CD4-positive, alpha-beta T cell treated with Interleukin-15 for 1 hour (primary cell): ENCODE results near the gene PRDM15.

Experiments used
- DNase-seq: peaks from one replicate; pipeline ENCODE4 v3.0.0-alpha.2; 2020

PRDM15 gene

DNA sequence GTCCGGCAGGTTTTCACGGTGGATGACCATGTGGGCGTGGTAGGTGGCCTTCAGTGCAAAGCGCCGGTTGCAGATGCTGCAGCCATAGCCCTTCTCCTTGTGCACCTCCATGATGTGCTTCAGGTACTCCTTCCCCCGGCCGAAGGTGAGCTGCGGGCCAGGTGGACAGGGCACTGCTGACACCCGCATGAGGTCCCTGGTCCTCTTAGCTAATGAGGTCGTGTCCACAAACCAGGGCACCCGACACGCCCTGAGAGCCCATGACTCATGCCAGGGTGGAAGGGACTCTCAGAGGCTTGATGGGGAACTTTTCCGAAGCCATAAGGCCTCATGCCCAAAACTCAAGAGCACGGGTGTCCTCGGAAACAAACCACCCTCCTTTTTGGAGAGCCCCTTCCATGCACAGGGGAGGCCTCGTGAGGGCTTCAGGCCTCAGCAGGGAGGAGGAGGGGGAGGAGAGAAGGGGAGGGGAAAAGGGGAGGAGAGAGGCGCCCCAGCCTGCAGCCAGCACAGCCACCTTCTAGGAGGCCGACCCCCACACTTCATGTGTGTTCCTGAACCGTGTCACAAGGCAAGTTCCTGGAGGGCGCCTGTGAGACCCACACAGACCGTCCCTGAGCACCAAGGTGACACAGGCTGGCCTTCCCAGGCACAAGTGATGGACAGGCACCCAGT lies 57.9 kb downstream of the PRDM15 start:
- DNase-seq = no peak

DNA sequence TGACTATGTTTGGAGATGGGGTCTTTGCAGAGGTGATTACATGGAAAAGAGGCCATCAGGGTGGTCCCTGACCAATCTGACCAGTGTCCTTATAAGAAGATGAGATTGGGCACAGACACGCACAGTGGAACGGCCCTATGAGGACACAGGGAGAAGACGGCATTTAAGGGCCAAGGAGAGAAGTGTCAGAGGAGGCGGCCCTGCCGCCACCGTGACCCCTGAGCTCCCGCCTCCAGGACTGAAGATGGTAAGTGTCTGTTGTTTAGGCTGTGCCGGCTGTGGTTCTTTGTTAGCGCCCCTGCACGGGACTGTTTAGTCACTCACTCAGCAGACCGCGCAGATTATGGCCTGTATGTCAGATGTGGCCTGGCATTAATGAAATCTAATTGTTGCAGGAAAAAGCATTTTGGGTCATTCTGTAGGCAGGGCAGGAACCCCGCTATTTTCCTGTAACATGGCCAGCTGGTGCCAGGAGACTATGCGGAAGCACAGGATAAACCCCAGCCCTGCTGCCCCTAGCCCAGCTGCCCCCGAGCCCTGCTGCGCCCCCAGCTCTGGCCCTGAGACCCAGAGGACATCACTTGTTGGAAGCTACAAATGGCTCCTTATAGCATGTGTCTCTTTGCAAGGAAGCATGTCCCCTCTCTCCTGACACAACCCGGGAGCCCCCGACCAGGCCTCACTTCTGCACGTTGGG lies 58.6 kb downstream of the PRDM15 start:
- DNase-seq = no peak

DNA sequence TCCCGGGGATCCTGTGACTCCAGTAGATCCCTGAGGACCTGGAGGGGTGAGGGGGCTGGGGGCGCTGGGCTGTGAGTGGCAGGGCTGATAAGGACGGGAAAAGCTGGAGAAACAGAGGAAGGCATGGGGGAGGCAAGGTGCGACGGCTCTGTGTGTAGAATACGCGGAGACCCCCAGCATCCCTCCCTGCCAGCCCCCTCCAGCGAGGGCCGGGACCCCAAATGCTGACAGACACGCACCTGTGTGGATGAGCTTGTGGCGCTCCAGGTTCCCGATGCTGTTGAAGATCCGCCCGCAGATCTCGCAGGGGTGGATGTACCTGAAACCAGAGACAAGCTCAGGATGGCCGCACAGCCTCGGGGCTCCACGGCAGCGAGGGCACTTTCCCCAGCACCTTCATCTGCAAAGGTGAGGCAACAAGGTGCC lies 59.3 kb downstream of the PRDM15 start:
- no peak for DNase-seq

DNA sequence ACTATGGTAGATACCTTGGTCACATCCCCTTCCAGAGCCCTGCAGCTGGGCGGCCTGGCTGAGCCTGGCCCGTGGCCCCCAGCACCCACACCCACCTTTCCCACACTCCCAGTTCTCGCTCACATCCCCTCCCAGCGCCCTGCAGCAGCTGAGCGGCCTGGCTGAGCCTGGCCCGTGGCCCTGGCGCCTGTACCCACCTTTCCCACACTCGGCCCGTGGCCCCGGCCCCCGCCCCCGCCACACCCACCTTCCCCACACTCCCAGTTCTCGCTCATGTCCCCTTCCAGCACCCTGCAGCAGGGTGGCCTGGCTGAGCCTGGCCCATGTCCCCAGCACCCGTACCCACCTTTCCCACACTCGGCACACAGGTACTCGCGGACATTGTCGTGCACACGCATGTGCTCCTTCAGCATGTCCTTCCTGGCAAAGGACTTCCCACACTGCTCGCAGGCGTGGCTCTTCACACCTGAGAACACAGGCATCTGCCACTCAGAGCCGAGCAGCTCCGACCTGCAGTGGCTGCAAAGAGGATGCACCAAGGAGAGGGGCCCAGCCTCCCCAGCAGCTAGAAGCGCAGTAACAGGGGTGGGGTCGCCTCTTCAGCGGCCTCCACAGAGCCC lies 59.8 kb downstream of the PRDM15 start:
- no peak for DNase-seq

DNA sequence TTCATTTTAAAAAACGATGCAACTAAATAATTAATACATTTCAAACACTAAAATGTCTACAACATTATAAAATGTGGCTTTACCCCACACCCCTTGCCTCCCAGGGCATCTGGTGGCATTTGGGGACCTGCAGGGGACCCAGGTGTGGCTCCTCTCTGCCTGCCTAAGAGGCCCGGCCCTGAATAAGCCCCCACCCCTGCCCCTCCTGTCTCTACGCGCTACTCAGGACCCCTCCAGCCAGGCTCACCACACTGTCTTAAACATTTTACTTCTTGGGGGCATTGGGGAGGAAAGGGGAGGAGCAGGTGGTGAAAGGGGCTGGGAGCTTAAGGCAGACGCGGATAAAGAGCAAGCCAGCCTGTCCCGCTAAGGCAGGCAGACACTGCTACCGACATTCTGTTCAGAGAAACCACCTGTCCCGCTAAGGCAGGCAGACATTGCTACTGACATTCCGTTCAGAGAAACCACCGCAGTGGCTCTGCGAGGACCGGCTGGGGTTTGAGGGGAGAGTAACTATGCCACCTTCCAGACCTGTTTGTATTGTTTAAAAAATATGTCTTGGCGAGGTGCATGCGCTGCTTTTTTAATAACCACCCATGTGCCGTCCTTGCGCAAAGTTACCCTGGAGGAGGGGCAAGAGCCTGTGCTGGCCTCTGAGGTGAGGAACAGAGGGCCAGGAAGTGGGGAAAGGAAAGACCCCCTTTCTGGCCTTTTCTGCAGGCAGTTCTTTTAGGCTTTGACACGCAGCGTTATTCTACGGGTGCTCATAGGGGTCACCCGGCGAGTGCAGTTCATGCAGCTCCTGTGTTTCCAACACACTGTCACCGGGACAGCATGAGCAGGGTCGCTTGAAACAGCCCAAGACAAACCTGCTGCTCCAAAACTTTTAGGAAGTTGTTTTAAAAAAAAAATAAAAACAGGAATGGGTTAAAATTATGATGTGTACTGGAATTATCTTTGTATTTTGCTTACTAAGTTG lies 61.0 kb downstream of the PRDM15 start:
- no peak for DNase-seq

DNA sequence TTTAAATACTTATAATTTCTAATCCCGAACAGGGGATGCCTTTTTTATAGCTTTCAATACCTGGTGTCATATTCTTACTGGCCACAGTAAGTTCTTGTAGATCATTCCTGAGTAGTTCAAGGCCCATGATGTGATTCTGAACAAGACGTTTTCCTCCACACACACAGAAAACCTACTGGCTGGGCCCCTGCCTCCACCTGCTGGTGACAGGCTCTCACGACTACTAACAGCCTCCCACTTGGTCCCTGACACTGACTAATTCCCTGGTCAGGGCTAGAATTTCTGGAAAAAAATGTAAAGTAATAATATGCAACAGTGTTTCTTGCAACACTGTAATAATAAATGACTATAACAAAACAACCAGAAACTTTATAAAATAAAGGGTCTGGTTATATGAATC lies 61.9 kb downstream of the PRDM15 start:
- DNase-seq = no peak

DNA sequence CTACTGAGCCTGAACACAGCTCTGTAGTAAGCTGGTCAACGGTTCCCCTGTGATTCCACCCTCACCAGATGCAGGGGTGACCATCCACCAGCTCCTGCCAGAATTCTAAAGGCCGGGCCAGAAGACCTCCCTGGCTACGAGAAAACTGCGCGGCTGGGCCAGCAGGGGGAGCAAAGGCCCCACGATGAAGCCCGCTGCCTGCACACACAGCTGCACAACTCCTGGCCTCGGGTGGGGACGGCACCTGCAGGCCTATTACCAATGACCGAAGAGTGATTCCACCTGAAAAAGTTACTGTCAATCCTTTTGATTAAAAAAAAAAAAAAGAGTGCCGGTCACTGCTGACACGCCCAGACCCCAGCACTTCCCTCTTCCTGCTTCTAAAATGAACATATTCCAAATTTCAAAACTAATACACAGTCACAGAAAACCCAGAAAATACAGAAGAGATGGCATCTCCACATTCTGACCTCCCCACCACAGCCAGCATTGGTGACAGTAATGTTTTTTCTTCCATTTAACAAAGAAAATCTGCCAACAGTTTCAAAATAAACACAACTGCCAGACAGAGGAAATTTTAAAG lies 62.5 kb downstream of the PRDM15 start:
- peak; percentile 65 for DNase-seq

DNA sequence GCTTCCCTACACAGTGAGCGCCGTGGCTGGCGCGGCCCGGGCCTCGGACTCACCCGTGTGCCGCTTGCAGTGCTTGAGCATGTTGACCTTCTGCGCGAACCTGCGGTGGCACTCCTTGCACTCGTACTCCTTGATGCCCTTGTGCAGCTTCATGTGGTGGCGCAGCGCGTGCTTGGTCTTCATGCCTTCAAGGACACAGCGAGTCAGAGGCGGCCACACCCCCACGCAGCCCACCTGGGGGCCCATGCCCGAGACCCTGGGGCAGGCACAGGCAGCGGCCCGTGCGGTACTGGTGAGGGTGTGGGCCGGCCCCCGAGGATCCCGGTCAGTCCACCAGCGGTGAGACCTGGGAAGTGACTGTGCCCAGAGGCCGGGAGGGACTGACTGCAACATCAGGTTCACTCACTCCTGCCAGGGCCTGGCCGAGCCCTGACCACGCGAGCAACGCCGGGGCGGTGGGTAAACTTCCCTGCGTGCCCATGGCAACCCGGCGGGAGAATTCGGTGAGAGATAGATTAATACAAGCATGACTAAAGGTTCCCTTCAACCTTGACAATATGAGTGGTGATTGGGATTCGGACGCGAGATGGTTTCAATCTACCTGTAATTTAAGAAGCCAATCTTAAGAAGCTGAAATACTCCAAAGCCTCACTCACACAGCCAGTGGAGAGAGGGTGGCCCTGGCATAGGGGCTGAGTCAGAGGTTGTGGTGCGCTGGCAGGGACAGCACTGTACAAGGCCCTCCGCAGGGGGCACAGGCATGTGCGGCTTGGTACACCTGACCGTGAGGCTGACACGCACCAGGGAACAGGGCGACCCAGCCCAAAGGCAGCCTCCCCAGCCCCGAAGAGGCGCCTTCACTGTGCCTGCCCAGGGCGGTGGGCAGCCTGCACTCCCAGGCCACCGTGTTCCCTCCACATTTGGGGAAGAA lies 63.2 kb downstream of the PRDM15 start:
- DNase-seq = no peak

DNA sequence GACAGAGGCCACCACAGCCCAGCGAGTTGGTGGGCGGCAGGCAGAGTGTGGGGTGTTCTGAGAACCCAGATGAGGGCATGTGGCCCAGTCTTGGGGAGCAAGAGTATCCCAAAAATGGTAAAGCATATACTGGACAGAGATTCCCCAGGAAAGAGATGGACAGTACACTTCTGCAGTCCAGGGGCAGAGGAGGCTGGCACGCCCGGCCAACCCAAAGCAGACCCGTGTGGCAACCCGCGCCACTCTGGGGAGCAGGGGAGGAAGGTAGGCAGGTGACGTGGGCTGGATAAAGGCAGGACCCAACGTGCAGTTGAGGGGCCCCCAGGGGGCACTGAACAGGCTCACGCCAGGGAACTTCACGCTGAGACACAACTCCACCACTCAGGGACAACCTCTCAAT lies 65.9 kb downstream of the PRDM15 start:
- no peak for DNase-seq

DNA sequence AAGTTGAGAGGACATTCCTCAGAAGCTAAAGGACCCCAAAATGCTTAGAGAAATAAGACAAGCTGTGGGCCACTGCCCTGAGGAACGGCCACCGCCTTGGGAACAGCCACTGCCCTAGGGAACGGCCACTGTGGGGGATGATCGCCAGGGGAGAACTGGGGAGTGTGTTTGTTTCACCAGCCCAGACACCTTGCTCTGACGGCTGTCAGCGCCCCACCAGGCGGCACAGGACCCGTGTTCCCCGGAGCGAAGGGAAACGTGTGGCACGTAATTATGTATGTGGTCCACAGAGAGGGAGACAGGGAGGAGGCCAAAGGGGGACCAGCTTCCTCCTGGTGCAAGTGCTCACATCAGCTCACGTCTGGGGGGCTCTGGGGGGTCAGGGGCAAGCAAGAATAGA lies 66.5 kb downstream of the PRDM15 start:
- DNase-seq = no peak

DNA sequence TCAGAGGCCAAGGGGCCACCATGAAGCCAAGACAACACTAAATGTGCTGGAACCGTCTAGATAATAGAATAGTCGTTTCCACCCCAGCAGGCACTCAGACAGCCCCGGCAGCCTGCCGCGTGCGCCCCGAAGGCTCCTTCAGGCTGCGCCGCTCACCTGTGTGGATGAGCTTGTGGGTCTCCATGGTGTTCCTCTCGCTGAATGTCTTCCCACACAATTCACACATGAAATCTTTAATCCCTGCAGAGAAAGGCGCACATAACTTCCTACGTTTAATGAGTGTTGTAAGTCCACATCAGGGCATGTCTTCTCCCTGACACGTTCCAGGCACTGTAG lies 68.6 kb downstream of the PRDM15 start:
- DNase-seq = no peak

DNA sequence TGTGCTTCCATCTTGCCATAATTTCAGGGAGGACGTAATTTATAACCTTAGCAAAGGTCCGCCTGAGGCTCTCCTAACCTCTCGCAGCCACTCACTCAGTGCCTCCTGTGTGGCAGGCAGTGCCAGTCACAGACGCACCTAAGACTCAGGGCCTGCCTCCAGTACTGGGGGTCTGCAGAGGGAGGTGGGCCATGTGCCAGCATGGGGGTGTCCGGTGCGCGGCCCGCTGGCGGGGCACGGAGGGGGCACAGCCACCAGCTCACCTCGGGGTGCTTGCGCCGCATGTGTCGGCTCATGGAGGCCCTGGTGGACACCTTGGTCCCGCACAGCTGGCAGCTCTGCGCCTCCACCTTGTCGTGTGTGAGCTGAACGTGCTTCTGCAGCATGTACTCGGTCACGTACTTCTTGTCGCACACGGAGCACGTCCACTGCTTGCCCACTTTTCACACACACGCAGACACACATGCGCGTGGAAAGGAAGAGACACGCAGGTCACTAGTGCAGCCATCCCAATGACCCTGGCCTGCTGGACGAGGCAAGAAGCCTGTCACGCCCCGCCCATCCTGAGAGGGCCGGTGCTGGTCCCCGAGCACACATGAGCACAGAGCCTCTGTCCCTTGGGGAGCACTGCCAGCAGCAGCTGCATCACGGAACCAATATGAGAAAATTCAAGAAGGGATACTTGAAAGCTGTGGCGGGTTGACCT lies 69.1 kb downstream of the PRDM15 start:
- no peak for DNase-seq

DNA sequence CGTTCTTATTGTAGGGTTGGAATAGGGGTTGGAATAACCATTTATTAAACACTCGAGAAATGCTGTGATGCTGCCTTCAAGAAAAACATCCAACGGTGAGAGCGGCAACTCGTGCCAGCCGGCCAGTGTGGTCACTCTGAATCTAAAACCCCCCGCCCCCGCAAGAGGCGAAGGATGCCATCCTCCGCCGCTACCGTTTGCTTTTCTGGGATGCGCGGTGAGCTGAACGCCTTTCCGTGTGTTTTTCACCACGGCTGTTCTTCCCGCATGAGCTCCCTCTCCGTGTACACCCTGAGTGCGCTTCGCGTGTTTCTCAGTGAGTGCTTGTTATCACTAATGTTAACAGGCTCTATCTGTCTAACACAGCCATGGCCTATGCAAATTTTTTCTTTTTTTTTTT lies 70.3 kb downstream of the PRDM15 start:
- no peak for DNase-seq

DNA sequence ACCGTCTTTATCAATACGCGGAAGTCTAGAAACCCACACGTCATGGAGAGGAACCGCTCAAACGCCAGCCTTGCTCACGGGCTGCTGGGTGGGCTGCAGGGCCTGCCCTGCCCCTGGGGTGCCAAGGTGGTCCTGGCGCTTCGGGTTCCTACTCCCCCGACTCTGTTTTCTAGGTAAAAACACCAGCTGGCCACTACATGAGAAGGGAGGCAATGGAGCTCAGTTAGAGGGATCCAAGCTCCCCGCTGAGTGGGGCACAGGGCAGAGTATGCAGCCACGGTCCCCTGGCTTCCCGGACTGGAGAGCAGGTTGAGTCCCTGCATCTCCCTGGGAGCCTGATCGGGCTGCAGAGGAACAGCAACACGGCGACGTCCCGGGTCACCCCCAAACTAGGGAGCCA lies 71.0 kb downstream of the PRDM15 start:
- no peak for DNase-seq

DNA sequence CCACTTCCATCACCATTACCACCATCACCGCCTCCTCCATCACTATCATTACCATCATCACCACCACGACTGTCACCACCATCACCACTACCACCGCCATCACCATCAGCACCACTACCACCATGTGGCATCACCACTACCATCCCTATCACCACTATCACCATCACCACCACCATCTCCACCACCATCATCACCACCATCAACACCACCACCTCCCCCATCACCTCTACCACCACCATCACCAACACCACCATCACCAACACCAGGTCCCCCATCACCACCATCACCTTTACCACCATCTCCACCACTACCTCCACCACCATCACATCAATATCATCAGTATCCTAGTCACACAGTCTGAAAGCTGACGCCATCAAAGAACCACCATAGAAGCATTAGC lies 72.4 kb downstream of the PRDM15 start:
- DNase-seq = no peak

DNA sequence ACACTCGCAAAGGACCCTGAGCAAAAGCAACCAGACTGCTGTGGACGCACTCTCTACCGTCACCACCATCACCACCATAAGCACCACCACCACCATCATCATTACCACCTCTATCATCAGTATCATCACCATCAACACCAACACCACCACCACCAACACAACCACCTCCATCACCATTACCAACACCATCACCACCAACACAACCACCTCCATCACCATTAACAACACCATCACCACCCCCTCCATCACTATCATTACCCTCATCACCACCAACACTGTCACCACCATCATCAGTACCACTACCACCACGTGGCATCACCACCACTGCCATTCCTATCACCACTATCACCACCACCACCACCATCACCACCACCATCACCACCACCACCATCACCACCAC lies 73.5 kb downstream of the PRDM15 start:
- no peak for DNase-seq

DNA sequence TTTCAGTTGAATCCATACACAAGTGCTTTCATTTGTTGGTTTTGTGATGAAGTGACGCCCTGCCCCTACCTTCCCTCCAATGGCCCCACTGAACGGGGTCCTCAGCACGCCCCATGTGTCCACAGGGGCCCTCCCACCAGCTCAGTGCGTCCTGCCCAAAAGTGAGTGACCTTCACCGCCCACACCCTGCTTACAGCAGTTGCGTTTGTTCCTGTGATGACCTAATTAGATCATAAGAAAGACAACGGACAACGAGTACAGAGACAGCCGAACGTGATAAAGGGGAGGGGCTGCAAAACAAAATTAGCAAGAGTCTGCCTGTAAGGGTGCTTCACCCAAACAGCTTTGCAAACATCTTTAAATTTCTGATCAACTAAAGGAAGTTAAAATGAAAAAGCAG lies 74.1 kb downstream of the PRDM15 start:
- no peak for DNase-seq

DNA sequence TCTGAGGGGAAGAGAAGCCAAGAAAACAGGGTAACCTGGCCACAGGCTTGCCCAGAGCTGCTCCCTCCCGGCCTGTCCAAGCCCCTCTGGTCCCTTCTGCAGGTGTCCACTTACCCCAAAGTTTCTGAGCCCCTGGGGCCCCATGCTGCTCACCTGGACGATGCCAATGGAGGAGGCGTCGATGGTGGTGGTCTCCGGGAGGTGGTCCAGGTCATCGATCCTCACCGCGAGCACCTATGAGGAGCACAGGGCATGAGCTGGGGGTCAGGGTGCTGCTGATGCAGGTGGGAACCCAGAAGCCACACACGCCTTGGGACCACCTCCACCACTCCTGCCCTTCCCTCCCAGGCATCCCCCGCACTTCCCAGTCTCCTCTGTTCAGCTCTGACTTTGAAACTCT lies 74.8 kb downstream of the PRDM15 start:
- DNase-seq = no peak

DNA sequence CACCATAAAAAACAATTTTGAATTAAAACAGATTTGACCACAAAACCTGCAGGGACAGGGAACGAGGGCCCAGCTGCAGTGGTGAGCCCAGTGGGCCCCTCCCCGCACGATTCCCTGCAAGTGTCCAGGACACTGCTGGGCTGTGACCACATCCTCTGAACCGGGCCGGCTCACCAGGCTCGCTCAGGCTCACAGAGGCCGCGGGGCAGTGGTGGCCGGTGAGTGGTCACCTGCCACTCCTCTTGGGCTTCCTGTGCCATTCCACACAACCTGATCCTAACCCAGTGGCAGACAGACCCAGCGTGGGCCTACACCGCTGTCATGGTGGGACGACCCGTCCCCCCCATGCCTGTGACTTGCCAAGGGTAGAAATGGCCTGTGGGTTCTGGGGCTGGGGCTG lies 75.8 kb downstream of the PRDM15 start:
- no peak for DNase-seq

DNA sequence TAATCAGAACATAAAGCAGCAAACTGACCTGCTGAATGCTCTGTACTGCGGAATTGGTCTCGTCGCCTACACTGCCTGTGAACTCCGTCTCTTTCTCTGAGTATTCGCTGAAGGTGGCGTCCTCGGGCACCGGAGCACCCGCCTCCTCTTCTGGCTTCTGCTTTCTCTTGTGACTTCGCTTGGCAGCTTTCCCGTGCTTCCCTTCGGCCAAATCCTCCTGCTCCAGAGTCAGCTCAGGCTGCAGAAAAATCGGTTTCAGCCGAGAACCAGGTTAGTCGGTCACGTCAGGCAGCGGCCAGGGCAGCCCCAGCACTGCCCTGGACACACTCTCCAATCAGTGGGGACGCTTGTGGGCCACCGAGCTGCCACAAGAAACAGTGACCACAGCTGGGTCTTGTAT lies 76.5 kb downstream of the PRDM15 start:
- no peak for DNase-seq

DNA sequence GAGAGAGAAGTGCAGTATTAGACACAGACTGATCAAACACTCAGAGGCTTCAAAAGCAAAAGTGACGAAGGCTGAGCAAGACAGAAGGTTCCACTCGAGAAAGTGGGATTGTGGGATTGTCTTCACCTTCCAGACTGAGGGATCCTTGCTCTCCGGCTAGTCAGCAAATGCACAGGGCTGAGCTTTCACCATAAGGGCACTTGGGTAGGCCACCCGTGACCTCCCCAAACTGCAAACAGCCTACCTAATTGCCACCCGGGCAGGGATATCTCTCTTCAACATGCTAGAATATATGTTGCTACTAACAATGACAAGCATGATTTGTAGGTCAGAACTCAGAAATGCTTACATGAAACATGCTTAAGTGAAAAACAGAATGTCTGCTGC lies 77.0 kb downstream of the PRDM15 start:
- DNase-seq = no peak
